GM12878 (cell line): ENCODE data around the gene LAMA2. TPM values are rescaled to one million over a fixed set of nuclear protein-coding genes. Genes with fewer than 3 reads are reported as not detected.

ENCODE experiments used
- ATAC-seq: fragments of 200-7000 bp; cut with Tn5 transposase; 3 replicates; pipeline ENCODE4 v1.9.1; 2020; ENCODE audit warnings: mild to moderate bottlenecking, moderate library complexity
- BruUV-seq: library from RNA; stranded (reverse); fragments of 400-500 nt; replicated peaks from 2 replicates; lab custom pipeline; 2021; lab: Mats Ljungman, UMichigan
- CTCF ChIA-PET: fragments of 300-600 bp; sonication (Branson Sonifier 250); formaldehyde crosslinking; extraction: SDS; loops from one replicate; lab custom pipeline; 2021; ENCODE audit warnings: inconsistent platforms; lab: Yijun Ruan, JAX
- POLR2A ChIA-PET: fragments of 350-600 bp; formaldehyde crosslinking; extraction: SDS; loops from one replicate; lab custom pipeline; 2021; ENCODE audit warnings: inconsistent platforms; lab: Charles Lee
- RAD21 ChIA-PET: fragments of 300-600 bp; sonication (Branson Sonifier 250); formaldehyde crosslinking; loops from one replicate; lab custom pipeline; 2023; ENCODE audit warnings: antibody characterized with exemption; ENCODE audit not compliant: unreplicated experiment; lab: Charles Lee
- SMC1A ChIA-PET: fragments of 300-600 bp; sonication (Branson Sonifier 250); formaldehyde crosslinking; loops from one replicate; lab custom pipeline; 2023; ENCODE audit not compliant: unreplicated experiment, uncharacterized antibody; lab: Charles Lee
- DNase-seq: peaks from one replicate; pipeline ENCODE4 v3.0.0-alpha.2; 2011; ENCODE audit warnings: low read depth, low spot score
- FAIRE-seq: peaks from 3 replicates; lab custom pipeline; 2011; peaks lifted over from hg19 to GRCh38; lab: Jason Lieb, UNC
- H2AFZ ChIP-seq: 2 replicates; pipeline ENCODE4 v1.6.0; 2011; ENCODE audit warnings: low read depth, low read length, control low read depth; ENCODE audit not compliant: control insufficient read depth
- H3K27ac ChIP-seq: 2 replicates; pipeline ENCODE4 v1.5.1; 2011; ENCODE audit warnings: control low read depth; ENCODE audit not compliant: control insufficient read depth, insufficient read depth
- H3K27me3 ChIP-seq, 2 experiments: replicated peaks in 1 of 2; 2 replicates each; pipeline versions ENCODE4 v1.6.0 to v1.6.1; 2011; ENCODE audit warnings: low read length in 1 of 2; ENCODE audit not compliant: control insufficient read depth in 2 of 2, insufficient read depth in 2 of 2
- H3K36me3 ChIP-seq, 2 experiments: 2 replicates each; pipeline ENCODE4 v1.5.1; 2011; ENCODE audit warnings: low read length in 1 of 2; ENCODE audit not compliant: control insufficient read depth in 2 of 2, insufficient read depth in 2 of 2
- H3K4me1 ChIP-seq: 2 replicates; pipeline ENCODE4 v1.6.1; 2011; ENCODE audit warnings: mild to moderate bottlenecking, low read length, moderate library complexity, mixed read lengths; ENCODE audit not compliant: control insufficient read depth, insufficient read depth
- H3K4me2 ChIP-seq: 2 replicates; pipeline ENCODE4 v1.6.0; 2011; ENCODE audit warnings: control low read depth; ENCODE audit not compliant: control insufficient read depth, insufficient read depth
- H3K4me3 ChIP-seq: fragments of 200-600 bp; sonication (generic); 2 replicates; pipeline ENCODE4 v1.5.1; 2016
- H3K79me2 ChIP-seq: 2 replicates; pipeline ENCODE4 v1.6.0; 2011; ENCODE audit warnings: low read length; ENCODE audit not compliant: control insufficient read depth, insufficient read depth
- H3K9ac ChIP-seq: 2 replicates; pipeline ENCODE4 v1.8.0; 2011; ENCODE audit warnings: low read length, control low read depth, mixed read lengths; ENCODE audit not compliant: control insufficient read depth, insufficient read depth
- H3K9me3 ChIP-seq: replicated peaks from 3 replicates; pipeline ENCODE4 v1.5.1; 2011; ENCODE audit warnings: mild to moderate bottlenecking, low read length; ENCODE audit not compliant: control insufficient read depth, insufficient read depth
- H4K20me1 ChIP-seq: 2 replicates; pipeline ENCODE4 v1.6.0; 2011; ENCODE audit not compliant: control insufficient read depth, insufficient read depth
- CEBPB ChIP-seq, 2 experiments: fragments of 150-350 bp in 1 of 2; IDR thresholded peaks; 2 replicates each; pipeline ENCODE4 v1.6.1; 2012 to 2014; ENCODE audit warnings: low read depth in 2 of 2, low read length in 2 of 2, borderline replicate concordance in 1 of 2, inconsistent platforms in 1 of 2
- ELK1 ChIP-seq: IDR thresholded peaks from 2 replicates; pipeline ENCODE4 v1.6.1; 2012; ENCODE audit warnings: low read depth, low read length, improper control_type of control experiment
- NRF1 ChIP-seq: conservative IDR thresholded peaks from 2 replicates; pipeline ENCODE4 v1.6.1; 2011; ENCODE audit warnings: mild to moderate bottlenecking, low read depth, low read length, improper control_type of control experiment
- RELB ChIP-seq: fragments of 450-650 bp; IDR thresholded peaks from 2 replicates; pipeline ENCODE4 v1.6.1; 2017; ENCODE audit warnings: low read depth, mild to moderate bottlenecking, moderate library complexity
- SIN3A ChIP-seq: IDR thresholded peaks from 2 replicates; pipeline ENCODE4 v1.6.1; 2012; ENCODE audit warnings: low read depth, low read length, improper control_type of control experiment
- SMC3 ChIP-seq: IDR thresholded peaks from 2 replicates; pipeline ENCODE4 v1.6.1; 2011; ENCODE audit warnings: low read length, improper control_type of control experiment, borderline replicate concordance
- SREBF2 ChIP-seq: IDR thresholded peaks from 2 replicates; pipeline ENCODE4 v1.6.1; 2012; ENCODE audit warnings: mild to moderate bottlenecking, low read length
- SRF ChIP-seq, 2 experiments: IDR thresholded peaks; 2 replicates each; pipeline ENCODE4 v1.6.1; 2011; ENCODE audit warnings: low read depth in 2 of 2, low read length in 2 of 2, mild to moderate bottlenecking in 1 of 2, moderate library complexity in 1 of 2
- TCF12 ChIP-seq: IDR thresholded peaks from 2 replicates; pipeline ENCODE4 v1.6.1; 2011; ENCODE audit warnings: low read depth, mild to moderate bottlenecking, low read length
- ZBTB33 ChIP-seq: fragments of 450-650 bp; IDR thresholded peaks from 2 replicates; pipeline ENCODE4 v1.6.1; 2017; ENCODE audit warnings: mild to moderate bottlenecking
- ZNF687 ChIP-seq: fragments of 450-650 bp; IDR thresholded peaks from 2 replicates; pipeline ENCODE4 v1.6.1; 2017; ENCODE audit warnings: mild to moderate bottlenecking, moderate library complexity
- WGBS: methylation state at CpG from one replicate; pipeline ENCODE4 v1.1.6; 2016; ENCODE audit warnings: low lambda C conversion rate; ENCODE audit not compliant: insufficient replicate concordance, insufficient coverage; ENCODE audit errors: missing lambda C conversion rate; 5-methylcytosine and 5-hydroxymethylcytosine counted together
- in situ Hi-C: fragments of 300-500 bp; cut with MboI; formaldehyde crosslinking; loops from 9 replicates; pipeline ENCODE4 v1.14.3; 2018; ENCODE audit warnings: mixed read lengths
- intact Hi-C: fragments of 100-400 bp; cut with micrococcal nuclease; formaldehyde crosslinking; loops from one replicate; pipeline ENCODE4 v1.14.2; 2022; ENCODE audit not compliant: unreplicated experiment
- polyA plus RNA-seq, 11 experiments: library from polyadenylated mRNA; depleted of rRNA in 4 of 11; unstranded in 6 of 11; stranded (reverse) in 5 of 11; fragments of >200 nt; fragmentation: Nextera tagmentation in 4 of 11; fragmentation: Illumina TruSeq in 1 of 11; extraction: Ambion mirVana in 4 of 11; extraction: Trizol in 1 of 11; gene quantifications; 1 replicate in 1 of 11; 2 replicates in 10 of 11; pipeline versions ENCODE4 v1.2.1 to v1.2.3, GENCODE V29; 2011 to 2016; ENCODE audit warnings: inconsistent platforms in 2 of 11, missing spikeins in 2 of 11, low read depth in 1 of 11
- total RNA-seq, 4 experiments: library from RNA; depleted of rRNA in 3 of 4; stranded (reverse); fragments of >200 nt in 3 of 4; fragmentation: Illumina TruSeq in 1 of 4; extraction: Trizol in 1 of 4; gene quantifications; 2 replicates each; pipeline versions ENCODE4 v1.2.1 to v1.2.3, GENCODE V29; 2013 to 2021

Gene LAMA2
- total and polyA plus RNA-seq, 10 of the 15 experiments (the other 5 are each of a cell fraction or from before 2014, with no cell fraction given): 0.04 to 2.0 (median 0.37) TPM; not detected in 1

- no peak for TF ChIP-seq CEBPB (IDR thresholded peaks at IDR 0.05; ENCODE audit: borderline replicate concordance in 1 of 2, low read depth in 2 of 2, low read length in 2 of 2)
- TF ChIP-seq SMC3: no peak
Measured at GRCh38 chr6:129331450-129332138, 448.7 kb downstream of the LAMA2 start (continued).

GRCh38 chr6:129335792-129336191 is 452.9 kb downstream of the LAMA2 start:
- H3K9ac ChIP-seq: no peak overlapping the region
- FAIRE-seq (no peak), DNase-seq (no peak), ATAC-seq (no peak)
- no peaks in the 10 kb centered on the region for H3K9me3 ChIP-seq
- ChIA-PET RAD21 (no interaction called here), POLR2A (no interaction called here), CTCF (interaction anchor here (0.7 to 2.0 kb wide), 2 partner anchors 15 to 35 kb away, joined by 5 to 7 read pairs; no protein-coding TSS in a partner anchor), SMC1A (interaction anchor here (1.3 to 1.4 kb wide), 2 partner anchors 10 to 25 kb away, joined by 3 read pairs; no protein-coding TSS in a partner anchor)
- in situ Hi-C loops: no loop called here
- no peaks in the 10 kb centered on the region for H3K79me2 ChIP-seq
- H3K27ac ChIP-seq: no peak overlapping the region
- WGBS: 24% methylated on average over 4 of the region's 4 CpGs
- intact Hi-C loops: loop anchor here (1.0 kb wide), 1 partner anchor 11 kb away; no protein-coding TSS in a partner anchor
- H3K4me1 ChIP-seq: no peaks in the 10 kb centered on the region
- no peaks in the 10 kb centered on the region; a peak in 1 of 4 replicates for H3K27me3 ChIP-seq
- no TSS peak for BruUV-seq
- H4K20me1 ChIP-seq: no peaks in the 10 kb centered on the region
- no peak overlapping the region for H3K4me3 ChIP-seq
- H3K36me3 ChIP-seq: no peaks in the 10 kb centered on the region
- no peak overlapping the region for H2AFZ ChIP-seq
- no peak overlapping the region for H3K4me2 ChIP-seq
- TF ChIP-seq TCF12: no peak
- no peak for TF ChIP-seq SREBF2
- no peak for TF ChIP-seq SRF (IDR thresholded peaks at IDR 0.05; ENCODE audit: low read depth in 2 of 2, low read length in 2 of 2)
- no peak for TF ChIP-seq ELK1
- no peak for TF ChIP-seq ZNF687
- no peak for TF ChIP-seq NRF1
- no peak for TF ChIP-seq RELB
- no peak for TF ChIP-seq ZBTB33
- no peak for TF ChIP-seq SIN3A
